ENCODE results near the gene NLK.

DNA sequence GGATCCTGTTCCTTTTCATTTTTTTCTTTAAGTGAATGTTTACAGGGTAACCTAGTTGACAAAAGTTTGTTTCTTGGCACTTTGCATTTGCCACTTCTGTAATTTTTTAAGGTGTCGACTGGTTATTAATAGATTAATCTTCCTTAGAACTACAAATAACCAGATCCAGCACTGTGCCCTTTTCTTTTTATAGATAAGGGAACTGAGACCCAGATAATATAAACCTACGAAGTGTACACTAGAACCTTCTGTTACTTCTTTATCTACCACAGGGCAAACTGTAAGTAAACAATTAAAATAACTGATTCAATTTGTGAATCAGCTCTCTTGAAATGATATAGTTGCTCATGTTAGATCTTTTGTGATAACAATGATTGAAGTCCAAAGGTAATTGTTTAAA is 55.4 kb downstream of the NLK start:
- TF ChIP-seq, protein P1, sequence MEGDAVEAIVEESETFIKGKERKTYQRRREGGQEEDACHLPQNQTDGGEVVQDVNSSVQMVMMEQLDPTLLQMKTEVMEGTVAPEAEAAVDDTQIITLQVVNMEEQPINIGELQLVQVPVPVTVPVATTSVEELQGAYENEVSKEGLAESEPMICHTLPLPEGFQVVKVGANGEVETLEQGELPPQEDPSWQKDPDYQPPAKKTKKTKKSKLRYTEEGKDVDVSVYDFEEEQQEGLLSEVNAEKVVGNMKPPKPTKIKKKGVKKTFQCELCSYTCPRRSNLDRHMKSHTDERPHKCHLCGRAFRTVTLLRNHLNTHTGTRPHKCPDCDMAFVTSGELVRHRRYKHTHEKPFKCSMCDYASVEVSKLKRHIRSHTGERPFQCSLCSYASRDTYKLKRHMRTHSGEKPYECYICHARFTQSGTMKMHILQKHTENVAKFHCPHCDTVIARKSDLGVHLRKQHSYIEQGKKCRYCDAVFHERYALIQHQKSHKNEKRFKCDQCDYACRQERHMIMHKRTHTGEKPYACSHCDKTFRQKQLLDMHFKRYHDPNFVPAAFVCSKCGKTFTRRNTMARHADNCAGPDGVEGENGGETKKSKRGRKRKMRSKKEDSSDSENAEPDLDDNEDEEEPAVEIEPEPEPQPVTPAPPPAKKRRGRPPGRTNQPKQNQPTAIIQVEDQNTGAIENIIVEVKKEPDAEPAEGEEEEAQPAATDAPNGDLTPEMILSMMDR (IDR thresholded peaks at IDR 0.05) = no peak
- TF ChIP-seq EP300 (IDR thresholded peaks at IDR 0.05) = no peak

All from tibial nerve (tissue), 4 donors.